ENCODE results near the gene TRIM60.
"Not testable (repeated sequence)": the region's sequence is repeated elsewhere in the genome, so short reads cannot be mapped to it uniquely, and the experiment has no call there.

The TRIM60 gene

DNA sequence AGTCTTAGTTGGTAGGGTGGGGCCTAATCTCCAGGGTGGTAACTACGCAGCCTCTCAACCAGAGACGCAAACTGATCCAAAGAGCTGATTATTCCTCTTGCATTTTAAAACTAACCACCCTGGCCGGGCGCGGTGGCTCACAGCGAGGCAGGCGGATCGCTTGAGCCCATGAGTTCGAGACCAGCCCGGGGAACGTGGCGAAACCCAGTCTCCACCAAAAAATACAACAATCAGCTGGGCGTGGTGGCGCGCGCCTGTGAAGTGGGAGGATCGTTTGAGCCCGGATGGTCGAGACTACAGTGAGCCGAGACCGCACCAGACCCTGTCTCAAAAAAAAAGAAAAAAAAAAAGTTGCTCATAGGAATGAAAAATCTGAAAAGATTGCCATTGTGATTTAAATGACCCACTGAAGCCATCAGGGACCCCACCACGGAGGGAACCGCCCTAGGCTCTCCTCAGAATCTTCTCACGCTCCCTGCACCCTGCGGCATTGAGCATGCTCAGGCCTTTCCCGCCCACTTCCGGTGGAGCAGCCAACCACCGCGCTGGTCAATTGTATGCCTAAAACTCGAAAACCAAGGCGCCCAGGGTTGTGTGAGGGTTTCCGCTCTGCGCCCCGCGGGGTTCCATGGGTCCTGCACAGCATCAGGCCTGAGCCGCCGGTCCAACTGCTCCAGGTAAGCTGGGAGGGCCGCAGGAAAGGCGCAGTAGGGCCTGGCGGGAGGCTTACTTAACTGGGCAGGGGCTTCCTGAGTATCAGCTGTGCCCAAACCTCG is at the start of gene TRIM60:
Gene TRIM60, plus strand, starts transcription at position 564 of the 776 bp plus-strand sequence. CDS start 8,074 bp downstream, outside the sequence.
- DNase-seq (ENCODE audit: low read depth, low spot score) = no peak

DNA sequence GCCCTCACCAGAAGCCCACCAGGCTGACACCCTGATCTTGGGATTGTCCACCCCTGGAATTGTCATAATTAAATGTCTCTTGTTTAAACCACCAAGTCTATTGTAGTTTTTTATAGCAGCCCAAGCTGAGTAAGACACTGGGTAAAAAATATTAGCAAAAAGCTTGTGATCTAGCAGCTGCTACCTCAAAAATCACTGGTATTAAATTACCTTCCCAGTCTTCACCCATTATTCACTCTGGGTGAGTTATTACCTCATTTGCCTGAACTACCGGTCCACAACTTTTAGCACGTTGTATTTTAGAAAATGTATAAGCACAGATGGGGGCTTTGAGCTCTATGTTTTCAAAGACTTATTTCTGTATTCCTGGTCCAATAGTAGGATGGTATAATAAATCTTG is 42.3 kb upstream of the TRIM60 start:
- no peak for DNase-seq (ENCODE audit: low read depth, low spot score)

DNA sequence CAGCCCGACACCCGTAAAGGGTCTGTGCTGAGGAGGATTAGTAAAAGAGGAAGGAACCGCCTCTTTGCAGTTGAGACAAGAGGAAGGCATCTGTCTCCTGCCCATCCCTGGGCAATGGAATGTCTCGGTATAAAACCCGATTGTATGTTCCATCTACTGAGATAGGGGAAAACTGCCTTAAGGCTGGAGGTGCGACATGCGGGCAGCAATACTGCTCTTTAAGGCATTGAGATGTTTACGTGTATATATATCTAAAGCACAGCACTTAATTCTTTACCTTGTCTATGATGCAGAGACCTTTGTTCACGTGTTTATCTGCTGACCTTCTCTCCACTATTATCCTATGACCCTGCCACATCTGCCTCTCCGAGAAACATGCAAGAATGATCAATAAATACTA is 41.0 kb upstream of the TRIM60 start:
- DNase-seq (ENCODE audit: low read depth, low spot score) = not testable (repeated sequence)

DNA sequence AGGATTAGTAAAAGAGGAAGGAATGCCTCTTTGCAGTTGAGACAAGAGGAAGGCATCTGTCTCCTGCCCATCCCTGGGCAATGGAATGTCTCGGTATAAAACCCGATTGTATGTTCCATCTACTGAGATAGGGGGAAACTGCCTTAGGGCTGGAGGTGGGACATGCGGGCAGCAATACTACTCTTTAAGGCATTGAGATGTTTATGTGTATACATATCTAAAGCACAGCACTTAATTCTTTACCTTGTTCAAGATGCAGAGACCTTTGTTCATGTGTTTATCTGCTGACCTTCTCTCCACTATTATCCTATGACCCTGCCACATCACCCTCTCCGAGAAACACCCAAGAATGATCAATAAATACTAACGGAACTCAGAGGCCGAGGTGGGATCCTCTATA is 35.7 kb upstream of the TRIM60 start:
- not testable (repeated sequence) for DNase-seq (ENCODE audit: low read depth, low spot score)

DNA sequence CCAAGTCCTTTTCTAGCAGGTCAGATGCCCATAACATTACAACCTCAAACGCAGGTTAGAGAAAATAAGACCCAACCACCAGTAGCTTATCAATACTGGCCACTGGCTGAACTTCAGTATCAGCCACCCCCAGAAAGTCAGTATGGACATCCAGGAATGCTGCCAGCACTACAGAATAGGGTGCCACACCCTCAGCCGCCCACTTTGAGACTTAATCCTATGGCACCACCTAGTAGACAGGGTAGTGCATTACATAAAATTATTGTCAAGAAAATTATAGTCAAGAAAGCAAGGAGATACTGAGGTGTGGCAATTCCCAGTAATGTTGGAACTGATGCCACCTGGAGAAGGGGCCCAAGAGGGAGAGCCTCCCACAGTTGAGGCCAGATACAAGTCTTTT is 34.5 kb upstream of the TRIM60 start:
- DNase-seq (ENCODE audit: low read depth, low spot score) = no peak

DNA sequence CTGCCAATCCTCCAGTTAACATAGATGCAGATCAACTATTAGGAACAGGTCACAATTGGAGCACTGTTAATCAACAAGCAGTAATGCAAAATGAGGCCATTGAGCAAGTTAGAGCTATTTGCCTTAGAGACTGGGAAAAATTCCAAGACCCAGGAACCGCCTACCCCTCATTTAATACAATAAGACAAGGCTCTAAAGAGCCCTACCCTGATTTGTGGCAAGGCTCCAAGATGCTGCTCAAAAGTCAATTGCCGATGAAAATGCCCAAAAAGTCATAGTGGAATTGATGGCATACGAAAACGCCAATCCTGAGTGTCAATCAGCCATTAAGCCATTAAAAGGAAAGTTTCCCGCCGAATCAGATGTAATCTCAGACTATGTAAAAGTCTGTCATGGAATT is 33.9 kb upstream of the TRIM60 start:
- DNase-seq (ENCODE audit: low read depth, low spot score) = no peak

DNA sequence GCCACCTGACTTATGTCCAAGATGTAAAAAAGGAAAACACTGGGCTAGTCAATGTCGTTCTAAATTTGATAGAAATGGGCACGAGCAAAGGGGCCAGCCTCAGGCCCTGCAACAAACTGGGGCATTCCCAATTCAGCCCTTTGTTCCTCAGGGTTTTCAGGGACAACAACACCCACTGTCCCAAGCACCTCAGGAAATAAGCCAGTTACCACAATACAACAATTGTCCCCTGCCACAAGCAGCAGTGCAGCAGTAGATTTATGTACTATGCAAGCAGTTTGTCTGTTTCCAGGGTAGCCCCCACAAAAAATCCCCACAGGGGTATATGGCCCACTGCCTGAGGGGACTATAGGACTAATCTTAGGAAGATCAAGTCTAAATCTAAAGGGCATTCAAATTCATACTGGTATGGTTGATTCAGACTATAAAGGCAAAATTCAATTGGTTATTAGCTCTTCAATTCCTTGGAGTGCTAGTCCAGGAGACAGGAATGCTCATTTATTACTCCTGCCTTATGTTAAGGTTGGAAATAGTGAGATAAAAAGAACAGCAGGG is 33.2 kb upstream of the TRIM60 start:
- DNase-seq (ENCODE audit: low read depth, low spot score) = not testable (repeated sequence)

DNA sequence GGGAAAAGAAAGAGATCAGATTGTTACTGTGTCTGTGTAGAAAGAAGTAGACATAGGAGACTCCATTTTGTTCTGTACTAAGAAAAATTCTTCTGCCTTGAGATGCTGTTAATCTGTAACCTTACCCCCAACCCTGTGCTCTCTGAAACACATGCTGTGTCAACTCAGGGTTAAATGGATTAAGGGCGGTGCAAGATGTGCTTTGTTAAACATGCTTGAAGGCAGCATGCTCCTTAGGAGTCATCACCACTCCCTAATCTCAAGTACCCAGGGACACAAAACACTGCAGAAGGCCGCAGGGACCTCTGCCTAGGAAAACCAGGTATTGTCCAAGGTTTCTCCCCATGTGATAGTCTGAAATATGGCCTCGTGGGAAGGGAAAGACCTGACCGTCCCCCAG is 29.8 kb upstream of the TRIM60 start:
- DNase-seq (ENCODE audit: low read depth, low spot score) = not testable (repeated sequence)

DNA sequence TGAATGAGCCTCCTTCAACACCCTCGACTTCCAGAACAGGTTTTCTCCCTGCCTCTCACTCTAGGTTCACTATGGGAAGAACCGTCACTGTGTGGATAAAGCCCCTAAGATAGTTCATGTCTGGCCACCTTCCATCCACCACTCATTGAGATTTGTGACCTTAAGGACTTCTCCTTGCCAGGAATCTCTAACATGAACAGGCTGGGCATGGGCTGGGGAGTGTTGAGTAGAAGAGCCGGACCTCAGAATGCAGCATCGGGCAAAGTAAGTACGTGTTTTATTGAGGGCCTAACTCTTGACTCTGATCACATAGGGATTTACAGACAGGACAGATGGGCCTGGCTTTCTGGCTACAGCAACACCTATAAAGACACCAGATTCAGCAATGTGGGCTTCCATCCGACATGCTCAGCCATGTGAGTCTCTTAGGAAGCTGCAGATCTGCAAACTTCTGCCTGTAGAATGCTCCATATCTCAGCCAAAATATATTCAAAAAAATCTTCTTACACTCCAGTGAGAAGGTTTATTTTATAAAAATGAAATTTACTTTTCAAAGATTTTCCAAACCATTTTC is 26.4 kb upstream of the TRIM60 start:
- no peak for DNase-seq (ENCODE audit: low read depth, low spot score)

DNA sequence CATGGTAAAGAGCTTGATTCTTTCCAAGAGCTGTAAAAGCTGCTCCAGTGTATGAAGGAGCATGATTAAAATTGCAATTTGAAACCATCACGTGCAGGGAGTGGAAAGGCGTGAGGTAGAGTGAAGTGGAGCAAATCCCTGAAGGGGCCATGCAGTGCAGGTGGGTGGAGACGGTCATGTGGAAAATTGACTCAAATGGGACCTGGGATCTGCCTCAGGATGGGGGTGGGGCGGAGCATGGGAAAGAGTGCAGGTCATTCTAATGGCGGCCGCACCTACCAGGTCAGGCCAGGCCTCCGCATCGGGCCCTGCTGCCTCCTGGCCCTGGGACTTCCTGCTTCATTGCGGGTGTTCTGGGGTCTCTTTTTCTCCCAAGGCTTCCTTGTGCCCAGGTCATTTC is 25.3 kb upstream of the TRIM60 start:
- DNase-seq (ENCODE audit: low read depth, low spot score) = no peak

DNA sequence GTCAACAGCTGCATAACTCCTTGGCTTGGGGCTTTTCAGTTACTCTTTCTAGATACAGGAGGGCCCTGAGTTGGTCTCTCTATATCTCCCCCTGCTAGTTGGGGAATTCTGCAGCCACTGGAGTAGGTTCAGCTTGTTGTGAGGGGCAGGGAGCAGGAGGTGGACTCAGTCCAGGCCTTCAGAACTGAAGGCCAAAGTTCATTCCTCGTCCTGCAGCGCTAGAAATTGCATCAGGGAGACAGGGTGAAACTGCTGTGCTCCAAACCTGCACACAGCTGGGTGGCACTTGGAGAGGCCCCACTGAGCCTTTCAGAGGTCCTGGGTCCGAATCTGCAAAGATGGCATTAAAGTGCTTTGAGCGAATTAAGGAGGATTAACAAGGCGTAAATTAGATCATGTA is 24.9 kb upstream of the TRIM60 start:
- DNase-seq (ENCODE audit: low read depth, low spot score) = no peak

DNA sequence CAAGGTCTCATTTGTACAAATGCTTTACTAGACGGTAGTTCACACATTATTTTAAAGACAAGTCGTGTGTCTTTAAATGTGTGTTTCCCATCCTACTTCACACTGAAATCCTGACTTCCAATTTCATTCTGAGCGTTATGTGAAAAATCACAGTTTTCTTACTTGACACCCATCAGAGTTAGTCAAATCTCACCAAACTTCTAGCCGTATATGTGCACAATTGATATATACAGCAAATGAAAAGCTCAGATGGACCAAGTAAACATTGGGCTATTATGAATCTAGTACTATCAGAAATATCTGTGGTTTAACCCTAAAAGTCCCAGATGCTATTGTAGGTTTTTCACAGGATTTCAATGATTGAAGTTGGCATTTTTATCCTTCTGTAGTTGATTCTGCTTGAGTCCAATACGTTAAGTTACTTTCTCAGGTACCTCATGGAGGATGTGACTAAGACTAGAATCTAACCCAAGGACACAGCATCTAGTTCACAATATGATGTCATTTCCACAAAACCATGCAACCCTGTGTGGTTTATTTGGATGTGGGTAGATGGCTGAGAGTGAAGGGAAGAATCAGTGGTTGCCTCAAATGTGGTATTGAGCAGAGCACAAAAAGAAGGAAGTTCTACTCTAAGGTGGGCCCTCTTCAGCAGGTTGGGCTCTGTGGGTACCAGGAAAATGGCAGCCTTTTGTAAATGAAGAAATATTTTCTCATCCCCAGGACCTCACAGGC is 22.1 kb upstream of the TRIM60 start:
- no peak for DNase-seq (ENCODE audit: low read depth, low spot score)

DNA sequence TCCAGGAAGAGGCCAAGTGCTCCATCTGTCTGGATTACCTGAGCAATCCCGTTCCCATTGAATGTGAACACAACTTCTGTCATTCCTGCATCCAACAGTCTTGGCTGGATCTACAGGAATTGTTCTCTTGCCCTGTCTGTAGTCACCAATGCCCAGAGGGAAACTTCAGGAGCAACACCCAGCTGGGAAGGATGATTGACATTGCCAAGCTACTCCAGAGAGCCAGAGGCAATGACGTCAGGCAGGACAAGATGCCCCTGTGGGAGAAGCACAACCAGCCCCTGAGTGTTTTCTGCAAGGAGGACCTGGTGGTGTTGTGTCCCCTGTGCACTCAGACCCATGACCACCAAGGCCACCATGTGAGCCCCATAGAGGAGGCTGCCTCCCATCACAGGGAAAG is 21.3 kb upstream of the TRIM60 start:
- DNase-seq (ENCODE audit: low read depth, low spot score) = no peak

DNA sequence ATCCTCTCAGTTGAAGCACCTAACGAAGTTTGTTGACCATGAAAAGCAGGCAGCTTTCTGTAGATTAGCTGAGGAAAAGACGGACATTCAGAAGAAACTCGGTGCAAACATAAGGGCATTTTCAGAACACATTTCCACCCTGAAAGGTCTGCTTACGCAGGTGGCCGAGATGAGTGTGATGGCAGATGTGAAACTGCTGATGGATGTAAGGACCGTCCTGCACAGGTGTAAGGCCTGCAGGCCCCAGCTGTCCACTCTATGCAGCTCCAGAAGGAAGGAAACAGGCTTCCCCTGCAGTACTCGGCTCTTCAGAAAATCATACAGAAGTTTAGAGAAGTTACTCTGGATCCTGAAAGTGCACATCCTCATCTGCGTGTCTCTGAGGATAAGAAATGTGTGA is 20.8 kb upstream of the TRIM60 start:
- DNase-seq (ENCODE audit: low read depth, low spot score) = no peak

DNA sequence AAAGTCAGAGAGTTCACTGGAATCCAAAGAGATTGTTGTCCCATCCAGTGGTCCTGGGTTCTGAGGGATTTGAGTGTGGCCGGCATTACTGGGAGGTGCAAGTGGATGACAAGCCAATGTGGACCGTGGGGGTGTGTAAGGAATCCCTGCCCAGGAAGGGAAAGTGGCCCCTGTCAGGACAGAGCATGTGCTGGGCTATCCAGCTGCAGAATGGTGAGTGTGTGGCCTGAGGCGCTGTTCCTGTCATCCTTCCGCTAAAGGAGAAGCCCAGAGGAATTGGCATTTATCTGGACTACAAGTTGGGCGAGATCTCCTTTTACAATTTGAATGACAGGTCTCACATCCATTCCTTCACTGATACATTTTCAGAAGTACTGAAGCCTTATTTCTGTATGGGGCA is 20.4 kb upstream of the TRIM60 start:
- no peak for DNase-seq (ENCODE audit: low read depth, low spot score)

DNA sequence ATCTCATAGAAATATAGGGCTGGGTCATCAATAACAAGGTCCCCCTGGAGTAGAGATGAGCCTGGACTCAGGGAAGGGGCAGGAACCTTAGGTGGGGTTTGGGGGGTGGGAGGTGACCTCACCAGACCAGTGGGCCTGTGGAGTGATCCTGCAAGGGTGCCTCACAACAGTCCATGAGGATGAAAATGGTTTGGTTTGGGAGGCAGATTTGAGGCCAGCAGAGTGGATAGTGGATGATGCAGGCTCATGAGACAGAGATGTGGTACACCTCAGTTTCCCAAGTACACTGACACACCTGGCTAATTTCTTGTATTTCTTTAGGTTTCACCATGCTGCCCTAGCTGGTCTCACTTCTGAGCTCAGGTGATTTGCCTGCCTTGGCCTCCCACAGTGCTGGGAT is 18.1 kb upstream of the TRIM60 start:
- DNase-seq (ENCODE audit: low read depth, low spot score) = no peak

DNA sequence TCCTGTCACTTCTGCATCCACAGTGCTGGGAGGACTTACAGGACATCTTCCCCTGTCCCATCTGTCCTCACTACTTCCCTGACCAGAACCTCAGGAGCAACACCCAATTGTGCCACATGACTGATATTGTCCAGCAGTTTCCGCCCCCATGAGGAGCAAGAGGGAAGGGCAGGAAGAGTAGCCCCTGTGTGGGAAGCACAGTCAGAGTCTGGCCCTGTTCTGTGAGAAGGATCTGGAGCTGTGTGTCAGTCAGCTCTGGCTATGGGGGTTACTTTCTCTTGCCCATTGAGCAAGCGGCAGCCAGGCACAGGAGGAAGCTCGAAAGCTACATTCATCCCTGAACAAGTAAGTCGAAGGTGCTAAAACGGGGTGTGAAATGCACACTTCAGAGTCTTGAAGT is 14.8 kb upstream of the TRIM60 start:
- DNase-seq (ENCODE audit: low read depth, low spot score) = no peak

DNA sequence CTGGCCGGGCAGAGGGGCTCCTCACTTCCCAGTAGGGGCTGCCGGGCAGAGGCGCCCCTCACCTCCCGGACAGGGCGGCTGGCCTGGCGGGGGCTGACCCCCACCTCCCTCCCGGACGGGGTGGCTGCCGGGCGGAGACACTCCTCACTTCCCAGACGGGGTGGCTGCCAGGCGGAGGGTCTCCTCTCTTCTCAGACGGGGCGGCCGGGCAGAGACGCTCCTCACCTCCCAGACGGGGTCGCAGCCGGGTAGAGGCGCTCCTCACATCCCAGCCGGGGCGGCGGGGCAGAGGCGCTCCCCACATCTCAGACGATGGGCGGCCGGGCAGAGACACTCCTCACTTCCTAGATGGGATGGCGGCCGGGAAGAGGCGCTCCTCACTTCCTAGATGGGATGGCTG is 11.8 kb upstream of the TRIM60 start:
- not testable (repeated sequence) for DNase-seq (ENCODE audit: low read depth, low spot score)

DNA sequence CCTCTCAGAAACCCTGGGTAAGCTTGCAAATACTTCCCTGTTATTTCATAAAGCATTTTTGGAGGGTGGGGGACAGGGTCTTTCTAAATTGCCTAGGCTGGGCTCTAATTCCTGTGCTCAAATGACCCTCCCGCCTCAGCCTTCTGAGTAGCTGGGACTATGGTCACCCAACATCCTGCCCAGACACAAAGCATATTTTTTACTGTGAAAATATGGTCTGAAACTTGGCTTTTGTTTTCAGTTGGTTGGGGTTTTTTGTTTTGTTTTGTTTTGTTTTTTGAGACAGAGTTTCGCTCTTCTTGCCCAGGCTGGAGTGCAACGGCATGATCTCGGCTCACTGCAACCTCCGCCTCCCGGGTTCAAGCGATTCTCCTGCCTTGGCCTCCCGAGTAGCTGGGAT is 6.0 kb upstream of the TRIM60 start:
- not testable (repeated sequence) for DNase-seq (ENCODE audit: low read depth, low spot score)

DNA sequence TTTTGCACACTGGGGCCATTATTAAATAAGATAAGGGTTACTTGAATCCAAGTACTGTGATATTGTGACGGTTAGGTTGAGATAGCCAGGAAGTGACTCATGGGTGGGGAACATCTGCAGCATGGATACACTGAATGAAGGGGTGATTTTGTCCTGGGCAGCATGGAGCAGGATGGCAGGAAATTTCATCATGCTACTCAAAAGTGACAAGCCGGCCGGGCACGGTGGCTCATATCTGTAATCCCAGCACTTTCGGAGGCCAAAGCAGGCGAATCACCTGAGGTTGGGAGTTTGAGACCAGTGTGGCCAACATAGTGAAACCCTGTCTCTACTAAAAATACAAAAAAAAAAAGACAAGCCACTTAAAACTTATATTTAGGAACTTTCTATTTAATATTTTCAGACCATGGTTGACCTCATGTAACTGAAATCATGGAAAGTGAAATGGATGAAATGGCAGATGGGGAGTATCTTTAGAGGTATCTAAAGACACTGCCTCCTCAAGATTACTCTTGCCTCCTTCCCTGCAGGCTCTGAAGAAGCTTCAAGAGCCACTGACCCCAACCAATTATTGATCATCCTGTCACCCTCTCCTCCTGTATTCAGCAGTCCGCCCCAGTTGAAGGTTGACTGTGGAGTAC is 3.9 kb upstream of the TRIM60 start:
- no peak for DNase-seq (ENCODE audit: low read depth, low spot score)

DNA sequence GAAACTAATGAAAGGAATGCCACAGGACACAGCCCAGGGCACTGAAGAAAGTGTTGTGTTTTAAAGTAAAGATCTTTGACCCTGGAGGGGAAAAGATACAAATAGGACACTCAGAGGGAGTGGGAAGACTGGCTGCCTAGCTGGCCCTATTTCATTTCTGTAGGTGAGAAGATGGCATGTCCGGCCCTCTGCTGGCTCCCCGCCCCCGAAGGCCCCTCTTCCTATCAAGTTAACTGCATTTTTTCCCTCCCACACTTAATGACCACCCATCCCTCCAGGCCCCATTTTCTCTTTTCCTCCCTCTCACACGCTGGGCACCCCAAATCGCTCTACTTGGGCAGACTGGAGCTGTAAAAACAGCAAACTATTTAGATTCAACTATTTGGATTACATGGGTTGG is 16.4 kb downstream of the TRIM60 start:
- DNase-seq (ENCODE audit: low read depth, low spot score) = no peak

DNA sequence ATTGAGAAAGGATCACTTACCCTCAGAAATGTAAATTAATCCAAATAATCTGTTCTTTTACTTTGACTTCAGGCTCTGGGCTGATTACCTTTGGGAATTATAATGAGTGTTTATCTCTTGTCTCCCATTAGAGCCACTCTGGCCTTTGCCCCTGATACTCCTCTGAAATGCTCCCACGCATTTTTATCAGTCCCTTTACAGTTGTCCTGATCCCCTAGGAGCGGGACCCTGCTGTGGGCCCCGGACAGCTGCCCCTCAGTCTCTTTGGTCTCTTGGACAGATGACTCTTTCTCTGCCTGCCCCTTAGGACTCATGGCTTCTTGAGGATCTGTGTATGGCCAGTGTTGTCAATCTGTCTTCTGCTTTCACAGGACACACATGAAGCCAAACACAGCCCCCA is 20.8 kb downstream of the TRIM60 start:
- DNase-seq (ENCODE audit: low read depth, low spot score) = no peak
